Measurements from ENCODE around the gene TENT4B. TPM values are rescaled to one million over a fixed set of nuclear protein-coding genes. Genes with fewer than 3 reads are reported as not detected.

The TENT4B gene
- total RNA-seq, 1 experiment from 2014 or later: 13.0 TPM

DNA sequence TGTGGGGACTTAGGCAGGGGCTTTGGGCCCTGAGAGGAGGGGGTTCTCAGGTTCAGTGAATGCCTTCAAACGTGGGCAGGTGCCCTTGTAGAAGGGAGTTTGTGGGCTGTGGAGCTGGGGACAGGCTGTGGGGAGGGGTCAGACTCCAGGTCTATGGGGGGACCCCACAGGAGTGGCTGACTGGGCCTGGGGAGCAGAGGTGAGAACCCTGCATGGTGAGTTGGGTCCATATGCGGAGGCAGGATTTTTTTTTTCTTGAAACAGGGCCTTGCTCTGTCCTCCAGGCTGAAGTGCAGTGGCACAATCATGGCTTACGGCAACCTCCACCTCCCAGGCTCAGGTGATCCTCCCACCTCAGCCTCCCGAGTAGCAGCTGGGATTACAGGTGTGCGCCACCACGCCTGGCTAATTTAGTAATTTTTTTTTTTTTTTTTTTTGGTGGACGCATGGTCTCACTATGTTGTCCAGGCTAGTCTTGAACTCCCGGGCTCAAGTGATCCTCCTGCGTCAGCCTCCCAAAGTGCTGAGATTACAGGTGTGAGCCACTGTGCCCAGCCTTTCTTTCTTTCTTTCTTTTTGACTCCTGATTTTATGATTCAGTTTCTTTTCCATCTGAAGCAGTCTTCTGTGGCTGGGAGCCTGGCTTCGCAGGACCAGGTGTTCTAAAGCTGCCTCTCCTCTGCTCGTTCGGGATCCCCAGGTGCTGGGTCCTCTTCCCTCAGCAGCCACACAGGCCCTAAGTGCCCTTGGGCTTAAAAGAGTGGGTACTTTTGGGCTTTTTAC, 94.2 kb downstream of the TENT4B start:
- Histone ChIP-seq H4K20me1 (ENCODE audit: control insufficient read depth, insufficient read depth, insufficient read length) (no peaks in the 10 kb centered on the region), H3K18ac (ENCODE audit: insufficient read length, low read depth, low read length) (no peak overlapping the region), H2BK20ac (ENCODE audit: low read depth, low read length, poor library complexity, severe bottlenecking) (no peak overlapping the region), H3K4me2 (ENCODE audit: insufficient read depth, insufficient read length, low read length) (no peak overlapping the region), H3K79me2 (ENCODE audit: insufficient read depth, low read length) (no peaks in the 10 kb centered on the region), H3K27ac (ENCODE audit: insufficient read length, low read depth, low read length) (no peak overlapping the region), H4K91ac (ENCODE audit: insufficient read length, low read depth, low read length) (no peak overlapping the region), H3K4ac (ENCODE audit: low read depth, low read length) (no peak overlapping the region), H3K23me2 (ENCODE audit: insufficient read length, low read depth, low read length, poor library complexity, severe bottlenecking) (peaks cover 5% of the 10 kb centered on the region), H3K79me1 (ENCODE audit: insufficient read depth, low read depth, low read length, poor library complexity, severe bottlenecking) (no peaks in the 10 kb centered on the region), H2AK5ac (ENCODE audit: insufficient read length, low read length) (no peak overlapping the region), H3K9me3 (ENCODE audit: control insufficient read depth, low read depth, low read length) (no peaks in the 10 kb centered on the region), H3K27me3 (ENCODE audit: insufficient read depth, low read length) (peaks cover 6% of the 10 kb centered on the region), H2BK12ac (ENCODE audit: insufficient read length, low read depth, low read length) (no peak overlapping the region), H2BK15ac (ENCODE audit: low read depth, low read length) (no peak overlapping the region), H3K23ac (ENCODE audit: insufficient read length, low read depth, low read length) (no peak overlapping the region), H2AFZ (ENCODE audit: low read length) (no peak overlapping the region), H4K8ac (replicated peaks; ENCODE audit: insufficient read length, low read depth, low read length) (no peak overlapping the region), H3T11ph (ENCODE audit: low read length) (no peak overlapping the region), H2BK120ac (ENCODE audit: low read depth, low read length, poor library complexity, severe bottlenecking) (no peak overlapping the region), H3K9ac (ENCODE audit: extremely low read depth, insufficient read length, low read length) (no peak overlapping the region), H4K5ac (ENCODE audit: insufficient read length, low read depth, low read length) (no peak overlapping the region), H3K14ac (ENCODE audit: insufficient read depth, low read length) (no peak overlapping the region; the same call in 1 of the 2 replicates), H2BK5ac (ENCODE audit: insufficient read length, low read length) (no peak overlapping the region), H3K56ac (ENCODE audit: insufficient read length, low read depth, low read length) (no peak overlapping the region), H3K4me1 (ENCODE audit: insufficient read depth, low read length) (no peaks in the 10 kb centered on the region)
- DNase-seq: no peak
- TF ChIP-seq, protein P1, sequence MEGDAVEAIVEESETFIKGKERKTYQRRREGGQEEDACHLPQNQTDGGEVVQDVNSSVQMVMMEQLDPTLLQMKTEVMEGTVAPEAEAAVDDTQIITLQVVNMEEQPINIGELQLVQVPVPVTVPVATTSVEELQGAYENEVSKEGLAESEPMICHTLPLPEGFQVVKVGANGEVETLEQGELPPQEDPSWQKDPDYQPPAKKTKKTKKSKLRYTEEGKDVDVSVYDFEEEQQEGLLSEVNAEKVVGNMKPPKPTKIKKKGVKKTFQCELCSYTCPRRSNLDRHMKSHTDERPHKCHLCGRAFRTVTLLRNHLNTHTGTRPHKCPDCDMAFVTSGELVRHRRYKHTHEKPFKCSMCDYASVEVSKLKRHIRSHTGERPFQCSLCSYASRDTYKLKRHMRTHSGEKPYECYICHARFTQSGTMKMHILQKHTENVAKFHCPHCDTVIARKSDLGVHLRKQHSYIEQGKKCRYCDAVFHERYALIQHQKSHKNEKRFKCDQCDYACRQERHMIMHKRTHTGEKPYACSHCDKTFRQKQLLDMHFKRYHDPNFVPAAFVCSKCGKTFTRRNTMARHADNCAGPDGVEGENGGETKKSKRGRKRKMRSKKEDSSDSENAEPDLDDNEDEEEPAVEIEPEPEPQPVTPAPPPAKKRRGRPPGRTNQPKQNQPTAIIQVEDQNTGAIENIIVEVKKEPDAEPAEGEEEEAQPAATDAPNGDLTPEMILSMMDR (conservative IDR thresholded peaks at IDR 0.05): no peak
- no CpG with 5 or more reads among the region's 12 CpGs for WGBS (ENCODE audit: extremely low coverage, insufficient read length, low lambda C conversion rate)
- Mint-ChIP-seq H3K4me1 (peaks cover 21 to 42% of the 10 kb centered on the region in 2 experiments), H3K9me3 (no peaks in the 10 kb centered on the region), H3K27ac (no peak overlapping the region), H3K4me3 (peak overlapping the region; percentile 68 to 78; a peak in 3 of 5 replicates), H3K36me3 (ENCODE audit: insufficient read depth in 1 of 3, low read depth in 3 of 3) (no peaks in the 10 kb centered on the region), H3K27me3 (ENCODE audit: low read depth) (peaks cover 33% of the 10 kb centered on the region)
